ENCODE results near the gene COL16A1. TPM values are rescaled to one million over a fixed set of nuclear protein-coding genes. Genes with fewer than 3 reads are reported as not detected.

Gene COL16A1
- total RNA-seq, 2 experiments from 2014 or later = 0.17 to 0.47 TPM

DNA sequence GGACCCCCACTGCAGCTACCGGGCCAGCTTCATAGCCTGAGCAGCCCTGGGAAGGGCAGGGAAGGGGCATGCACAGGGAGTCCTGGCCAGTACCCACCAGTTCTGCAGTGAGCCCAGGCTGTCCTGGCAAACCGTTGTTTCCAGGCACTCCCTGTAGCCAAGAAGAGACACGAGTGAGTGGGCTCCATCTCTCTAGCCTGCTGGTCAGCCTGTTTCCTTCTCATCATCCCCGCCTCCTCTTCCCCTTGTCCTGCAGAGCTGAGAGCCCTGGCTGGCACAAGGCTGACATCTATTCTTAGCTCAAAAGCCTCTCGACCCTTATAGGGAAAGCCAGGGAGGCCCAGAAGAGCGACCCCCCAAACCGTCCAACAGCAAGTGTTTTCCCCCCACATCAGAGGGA is 28.7 kb downstream of the COL16A1 start:
- intact Hi-C loops (cut with micrococcal nuclease) = no loop called here
- H3K9me3 Mint-ChIP-seq = no peaks in the 10 kb centered on the region
- CTCF ChIA-PET = interaction anchor here (0.7 kb wide), 1 partner anchor 821 kb away, joined by 4 read pairs; no protein-coding TSS in a partner anchor
- H3K4me1 Mint-ChIP-seq (ENCODE audit: low read depth) = peaks cover 3% of the 10 kb centered on the region
- H3K27me3 Mint-ChIP-seq (ENCODE audit: low read depth) = peaks cover 7% of the 10 kb centered on the region
- H3K36me3 Mint-ChIP-seq (ENCODE audit: low read depth) = no peaks in the 10 kb centered on the region
- no peak overlapping the region for H3K4me3 Mint-ChIP-seq
- no peak overlapping the region for H3K27ac Mint-ChIP-seq
- no peak for DNase-seq

GRCh38 chr1:31674626-31675025 is 29.2 kb downstream of the COL16A1 start:
- intact Hi-C loops (cut with micrococcal nuclease) = no loop called here
- no peak overlapping the region for H3K4me3 Mint-ChIP-seq
- H3K27ac Mint-ChIP-seq = no peak overlapping the region
- peaks cover 6% of the 10 kb centered on the region for H3K4me1 Mint-ChIP-seq (ENCODE audit: low read depth)
- H3K27me3 Mint-ChIP-seq (ENCODE audit: low read depth) = peaks cover 8% of the 10 kb centered on the region
- DNase-seq = no peak
- no peaks in the 10 kb centered on the region for H3K36me3 Mint-ChIP-seq (ENCODE audit: low read depth)
- CTCF ChIA-PET = interaction anchor here (0.7 kb wide), 1 partner anchor 821 kb away, joined by 4 read pairs; no protein-coding TSS in a partner anchor
- no peaks in the 10 kb centered on the region for H3K9me3 Mint-ChIP-seq

DNA sequence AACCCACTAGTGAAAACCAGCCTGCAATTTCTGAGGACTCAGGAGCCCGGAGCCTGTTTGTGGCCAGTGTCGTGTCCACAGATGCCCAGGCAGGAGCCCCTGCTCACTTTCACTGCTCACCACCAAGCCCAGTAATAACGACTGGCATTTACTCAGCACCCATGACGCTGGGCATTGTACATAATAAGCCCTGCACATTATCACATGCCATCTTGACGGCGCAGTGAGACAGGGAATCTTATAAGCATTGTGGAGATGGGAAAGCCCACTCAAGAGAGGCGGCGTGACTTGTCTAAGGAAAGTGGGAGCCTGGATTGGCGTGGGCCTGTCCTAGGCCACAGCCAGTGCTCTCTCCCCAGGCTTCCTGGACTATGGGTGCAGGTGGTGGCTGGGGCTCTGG is 30.4 kb downstream of the COL16A1 start:
- Mint-ChIP-seq H3K4me1 (ENCODE audit: low read depth) (peaks cover 10% of the 10 kb centered on the region), H3K27ac (no peak overlapping the region)

GRCh38 chr1:31672986-31673385 is 30.8 kb downstream of the COL16A1 start:
- peaks cover 10% of the 10 kb centered on the region for H3K4me1 Mint-ChIP-seq (ENCODE audit: low read depth)
- H3K9me3 Mint-ChIP-seq = no peaks in the 10 kb centered on the region
- H3K27ac Mint-ChIP-seq = no peak overlapping the region
- CTCF ChIA-PET = no interaction called here
- peaks cover 12% of the 10 kb centered on the region for H3K27me3 Mint-ChIP-seq (ENCODE audit: low read depth)
- H3K4me3 Mint-ChIP-seq = no peak overlapping the region
- DNase-seq = no peak
- no peaks in the 10 kb centered on the region for H3K36me3 Mint-ChIP-seq (ENCODE audit: low read depth)
- intact Hi-C loops (cut with micrococcal nuclease) = no loop called here

More for the DNA sequence above, 30.4 kb downstream of the COL16A1 start:
- Mint-ChIP-seq H3K9me3 (no peaks in the 10 kb centered on the region), H3K4me3 (no peak overlapping the region), H3K36me3 (ENCODE audit: low read depth) (no peaks in the 10 kb centered on the region), H3K27me3 (ENCODE audit: low read depth) (peaks cover 12% of the 10 kb centered on the region)
- CTCF ChIA-PET = no interaction called here
- DNase-seq = no peak
- intact Hi-C loops (cut with micrococcal nuclease) = no loop called here

DNA sequence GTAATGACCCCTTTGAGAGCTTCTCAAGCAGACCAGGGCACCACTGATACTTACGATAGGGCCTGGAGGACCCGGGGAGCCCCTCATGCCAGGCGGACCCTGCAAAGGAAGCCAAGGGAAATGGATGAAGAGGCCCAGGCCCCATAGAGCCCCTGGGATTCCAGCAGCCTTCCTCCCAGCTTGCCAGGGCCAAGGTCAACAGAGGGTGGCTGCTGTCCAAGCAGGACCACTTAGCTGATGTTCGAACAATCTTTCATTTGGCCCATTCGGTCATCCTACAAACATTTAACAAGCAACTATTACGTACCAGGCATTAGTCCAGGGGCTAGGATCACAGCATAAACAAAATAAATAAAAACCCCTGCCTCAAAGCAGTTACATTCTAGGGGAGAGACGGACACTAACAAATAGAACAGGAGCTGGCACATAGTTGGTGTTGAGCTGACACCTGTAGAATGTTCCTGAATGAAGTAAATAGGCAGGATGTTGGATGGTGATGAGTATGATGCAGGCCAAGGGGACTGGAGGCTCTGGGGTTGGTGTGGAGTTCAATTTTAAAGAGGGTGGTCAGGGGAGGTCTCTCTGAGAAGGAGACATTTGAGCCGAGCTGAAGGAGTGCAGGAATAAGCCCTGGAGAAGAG is 32.1 kb downstream of the COL16A1 start:
- Mint-ChIP-seq H3K9me3 (no peaks in the 10 kb centered on the region), H3K36me3 (ENCODE audit: low read depth) (no peaks in the 10 kb centered on the region), H3K27ac (no peak overlapping the region), H3K4me3 (no peak overlapping the region), H3K27me3 (ENCODE audit: low read depth) (peaks cover 12% of the 10 kb centered on the region), H3K4me1 (ENCODE audit: low read depth) (peaks cover 10% of the 10 kb centered on the region)
- DNase-seq = no peak
- CTCF ChIA-PET = interaction anchor here (1.7 kb wide), 1 partner anchor 33 kb away, joined by 4 read pairs; no protein-coding TSS in a partner anchor
- intact Hi-C loops (cut with micrococcal nuclease) = no loop called here

DNA sequence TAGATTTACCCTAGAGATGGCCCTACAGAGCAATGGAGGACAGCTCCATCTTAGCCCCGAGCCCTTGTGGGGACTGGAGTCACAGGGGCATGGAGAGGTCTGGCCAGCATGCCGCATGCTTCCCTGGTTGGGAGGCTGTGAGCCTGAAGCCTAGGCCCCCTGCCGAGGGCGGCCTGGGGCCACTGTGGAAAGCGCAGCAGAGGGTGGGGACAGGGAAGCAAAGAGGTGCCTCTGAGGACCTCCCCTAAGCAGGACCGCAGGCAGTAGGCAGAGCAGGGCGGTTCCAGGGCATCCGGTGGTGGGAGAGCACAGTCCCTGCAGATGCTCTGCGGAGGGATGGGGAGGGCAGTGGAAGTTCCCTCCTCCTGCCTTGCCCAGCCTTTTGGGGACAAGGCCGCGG is 32.7 kb downstream of the COL16A1 start:
- CTCF ChIA-PET = interaction anchor here (1.7 to 2.3 kb wide), 2 partner anchors 34 to 118 kb away, joined by 4 to 6 read pairs; no protein-coding TSS in a partner anchor
- DNase-seq = no peak
- H3K4me3 Mint-ChIP-seq = no peak overlapping the region
- H3K4me1 Mint-ChIP-seq (ENCODE audit: low read depth) = peaks cover 10% of the 10 kb centered on the region
- H3K27me3 Mint-ChIP-seq (ENCODE audit: low read depth) = peaks cover 12% of the 10 kb centered on the region
- no peaks in the 10 kb centered on the region for H3K9me3 Mint-ChIP-seq
- intact Hi-C loops (cut with micrococcal nuclease) = no loop called here
- H3K27ac Mint-ChIP-seq = no peak overlapping the region
- no peaks in the 10 kb centered on the region for H3K36me3 Mint-ChIP-seq (ENCODE audit: low read depth)

DNA sequence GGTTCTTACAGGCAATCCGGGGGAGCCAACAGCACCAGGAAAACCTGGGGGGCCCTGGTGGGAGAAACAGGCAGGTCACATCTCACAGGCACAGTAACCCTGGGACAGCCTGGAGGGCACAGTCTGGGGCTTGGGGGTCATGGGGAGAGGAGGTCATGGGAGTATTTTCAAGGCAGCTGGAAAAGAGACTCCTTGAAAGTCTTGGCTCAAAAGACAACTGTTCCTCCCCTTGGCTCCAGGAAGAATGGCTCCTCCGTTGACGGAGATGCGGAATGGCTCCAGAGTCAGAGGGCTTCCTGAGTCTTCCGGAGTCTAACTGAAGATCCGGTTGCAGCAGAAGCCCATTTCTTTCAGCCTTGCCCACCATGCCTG is 33.2 kb downstream of the COL16A1 start:
- H3K4me3 Mint-ChIP-seq = no peak overlapping the region
- no peaks in the 10 kb centered on the region for H3K36me3 Mint-ChIP-seq (ENCODE audit: low read depth)
- H3K4me1 Mint-ChIP-seq (ENCODE audit: low read depth) = peaks cover 10% of the 10 kb centered on the region
- H3K27ac Mint-ChIP-seq = no peak overlapping the region
- CTCF ChIA-PET = interaction anchor here (0.8 to 2.3 kb wide), 6 partner anchors 8 to 120 kb away, joined by 3 to 6 read pairs (median 4); no protein-coding TSS in a partner anchor
- intact Hi-C loops (cut with micrococcal nuclease) = no loop called here
- DNase-seq = no peak
- no peaks in the 10 kb centered on the region for H3K9me3 Mint-ChIP-seq
- peaks cover 12% of the 10 kb centered on the region for H3K27me3 Mint-ChIP-seq (ENCODE audit: low read depth)

DNA sequence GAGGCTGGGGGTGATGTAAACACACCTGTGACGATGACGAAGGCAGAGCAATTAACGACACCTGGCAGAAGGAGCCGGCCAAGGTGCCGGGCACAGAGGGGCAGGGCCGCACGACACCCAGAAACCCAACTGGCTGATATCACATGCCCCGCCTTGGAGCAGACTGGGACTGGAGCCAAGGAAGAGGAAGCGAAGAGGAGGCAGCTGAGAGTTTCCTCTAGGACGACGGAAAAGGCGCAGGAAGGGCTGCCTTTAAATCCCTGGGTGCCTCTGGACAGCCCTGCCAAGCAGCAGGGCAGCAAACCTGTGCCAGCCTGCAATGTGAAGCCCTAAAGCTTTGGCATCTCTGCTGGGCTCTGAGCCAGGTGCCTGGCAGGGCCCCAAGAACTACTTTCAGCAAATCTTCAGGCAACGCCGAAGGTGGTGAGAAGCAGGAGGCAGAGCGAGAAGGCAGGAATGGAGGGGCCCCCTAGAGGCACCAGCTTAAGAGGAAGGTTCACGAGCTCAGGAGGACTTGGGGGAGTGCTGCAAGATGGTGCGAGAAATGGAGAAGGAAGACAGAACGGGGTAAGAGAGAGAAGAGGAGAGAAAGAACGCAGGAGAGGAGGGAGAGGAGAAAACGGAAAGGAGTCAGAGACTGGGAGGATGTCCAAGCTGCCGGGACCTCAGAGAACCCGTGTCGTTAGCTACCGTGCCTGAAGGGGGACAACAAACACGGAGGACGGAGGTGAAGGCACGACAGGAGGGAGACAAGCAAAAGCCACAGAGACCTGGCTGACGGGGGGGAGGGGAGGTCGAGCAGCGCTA is 33.8 kb downstream of the COL16A1 start:
- CTCF ChIA-PET = interaction anchor here (0.6 to 2.3 kb wide), 7 partner anchors 9 to 121 kb away, joined by 3 to 6 read pairs (median 4); no protein-coding TSS in a partner anchor
- Mint-ChIP-seq H3K27ac (no peak overlapping the region), H3K4me1 (ENCODE audit: low read depth) (peaks cover 10% of the 10 kb centered on the region), H3K36me3 (ENCODE audit: low read depth) (no peaks in the 10 kb centered on the region), H3K4me3 (peak overlapping the region; percentile 27), H3K9me3 (no peaks in the 10 kb centered on the region), H3K27me3 (ENCODE audit: low read depth) (peaks cover 12% of the 10 kb centered on the region)
- intact Hi-C loops (cut with micrococcal nuclease) = no loop called here
- peak; percentile 37 for DNase-seq

DNA sequence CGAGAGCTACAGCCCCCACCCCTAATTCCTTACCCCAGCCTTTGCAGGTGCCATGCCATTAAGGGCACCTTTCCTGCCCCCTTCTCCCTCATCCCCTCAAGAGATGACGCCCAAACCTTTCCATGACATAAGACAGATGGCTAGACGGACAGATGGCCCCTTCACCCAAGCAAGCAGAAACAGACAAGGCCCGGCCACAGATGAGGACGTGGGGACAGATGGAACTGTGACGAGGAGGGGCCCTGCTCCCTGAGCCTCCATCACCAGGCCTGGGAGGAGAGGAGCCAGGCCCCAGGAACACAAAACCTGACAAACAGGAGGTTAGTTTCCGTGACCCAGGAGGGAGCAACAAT is 34.4 kb downstream of the COL16A1 start:
- H3K9me3 Mint-ChIP-seq = no peaks in the 10 kb centered on the region
- CTCF ChIA-PET = interaction anchor here (1.0 to 2.3 kb wide), 3 partner anchors 37 to 121 kb away, joined by 3 to 6 read pairs (median 5); no protein-coding TSS in a partner anchor

DNA sequence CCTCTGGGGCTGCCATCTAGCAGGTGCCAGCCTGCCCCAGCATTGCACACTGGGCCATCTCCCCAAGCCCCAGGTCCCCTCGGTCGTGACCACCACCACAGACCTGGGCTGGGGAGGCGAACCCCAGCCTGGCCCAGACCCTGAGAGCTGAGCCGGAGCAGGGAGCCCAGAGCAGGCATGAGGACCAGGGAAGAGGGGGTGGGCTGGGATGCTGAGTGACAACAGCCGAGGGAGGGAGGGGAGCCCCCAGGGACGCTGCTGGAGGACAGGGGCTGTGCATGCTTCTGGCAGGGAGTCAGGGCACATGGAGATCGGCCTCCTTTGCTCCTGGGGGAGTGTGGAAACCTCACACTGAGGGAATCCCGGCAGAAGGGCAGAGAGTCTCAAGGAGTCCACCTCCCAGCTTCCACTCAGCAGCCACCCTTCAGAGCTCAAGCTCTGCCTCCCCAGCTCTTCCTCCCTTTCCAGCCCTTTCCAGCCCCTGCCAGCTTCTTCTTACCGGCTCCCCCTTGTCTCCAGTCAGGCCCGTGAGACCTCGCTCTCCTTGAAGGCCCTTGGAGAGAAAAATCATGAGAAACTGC is 35.4 kb downstream of the COL16A1 start:
- DNase-seq = no peak
- H3K27ac Mint-ChIP-seq = no peak overlapping the region
- CTCF ChIA-PET = no interaction called here
- intact Hi-C loops (cut with micrococcal nuclease) = no loop called here
- H3K9me3 Mint-ChIP-seq = no peaks in the 10 kb centered on the region
- H3K36me3 Mint-ChIP-seq (ENCODE audit: low read depth) = no peaks in the 10 kb centered on the region
- peaks cover 12% of the 10 kb centered on the region for H3K27me3 Mint-ChIP-seq (ENCODE audit: low read depth)
- peaks cover 10% of the 10 kb centered on the region for H3K4me1 Mint-ChIP-seq (ENCODE audit: low read depth)
- H3K4me3 Mint-ChIP-seq = no peak overlapping the region

More for the DNA sequence above, 34.4 kb downstream of the COL16A1 start:
- Mint-ChIP-seq H3K27ac (no peak overlapping the region), H3K4me1 (ENCODE audit: low read depth) (peaks cover 10% of the 10 kb centered on the region), H3K4me3 (no peak overlapping the region), H3K27me3 (ENCODE audit: low read depth) (peaks cover 12% of the 10 kb centered on the region), H3K36me3 (ENCODE audit: low read depth) (no peaks in the 10 kb centered on the region)
- DNase-seq = no peak
- intact Hi-C loops (cut with micrococcal nuclease) = no loop called here

DNA sequence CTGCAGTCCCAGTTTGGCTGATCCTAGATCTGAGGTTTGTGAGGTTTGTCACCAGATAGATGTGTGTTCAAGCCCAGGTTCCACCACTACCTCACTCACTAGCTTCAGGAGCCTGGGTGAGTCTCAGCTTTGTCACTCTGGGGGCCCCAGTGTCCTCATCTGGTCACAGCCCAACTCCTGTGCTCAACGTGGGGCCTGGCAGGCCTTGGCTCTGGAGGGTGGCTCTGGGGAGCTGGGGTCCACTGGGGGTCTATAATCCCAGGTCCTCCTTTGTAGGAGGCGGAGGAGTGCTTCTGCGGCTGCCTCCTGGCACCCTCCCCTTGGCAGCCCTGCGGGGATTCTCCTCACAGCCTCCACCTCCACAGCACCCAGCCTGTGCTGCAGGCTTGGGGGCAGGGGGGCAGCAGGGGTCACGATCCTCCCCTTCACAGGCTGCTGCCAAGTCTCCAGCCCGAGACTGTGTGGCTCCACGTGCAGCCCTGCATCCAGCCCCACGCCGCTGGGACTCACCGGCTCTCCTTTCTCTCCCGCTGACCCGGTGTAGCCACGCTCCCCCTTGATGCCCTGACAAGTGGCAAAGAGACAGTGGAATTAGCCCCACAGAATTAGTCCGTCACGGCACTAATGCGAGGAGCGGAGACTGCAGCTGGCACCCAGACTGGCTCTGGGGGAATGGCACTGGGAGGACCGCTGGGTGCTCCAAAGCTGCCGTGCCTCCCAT is 36.6 kb downstream of the COL16A1 start:
- no peak overlapping the region for H3K4me3 Mint-ChIP-seq
- no peak for DNase-seq
- CTCF ChIA-PET = interaction anchor here (0.9 kb wide), 1 partner anchor 78 kb away, joined by 3 read pairs; no protein-coding TSS in a partner anchor
- peaks cover 10% of the 10 kb centered on the region for H3K4me1 Mint-ChIP-seq (ENCODE audit: low read depth)
- H3K9me3 Mint-ChIP-seq = no peaks in the 10 kb centered on the region
- H3K27me3 Mint-ChIP-seq (ENCODE audit: low read depth) = peaks cover 12% of the 10 kb centered on the region
- intact Hi-C loops (cut with micrococcal nuclease) = no loop called here
- no peak overlapping the region for H3K27ac Mint-ChIP-seq
- H3K36me3 Mint-ChIP-seq (ENCODE audit: low read depth) = no peaks in the 10 kb centered on the region
